Thymus (tissue), 11 donors: ENCODE measurements around the gene TCF7. TPM values are rescaled to one million over a fixed set of nuclear protein-coding genes. Genes with fewer than 3 reads are reported as not detected.

ENCODE experiments used
- DNase-seq, 9 donors: peaks; one replicate each; pipeline ENCODE4 v3.0.0-alpha.2; 2013; ENCODE audit warnings: low spot score in 9 of 9, low read depth in 6 of 9, missing footprints in 1 of 9
- H3K27ac ChIP-seq, 2 donors: one replicate each; pipeline ENCODE4 v1.5.1; 2013; ENCODE audit warnings: control low read depth in 1 of 2, low read depth in 1 of 2, low read length in 1 of 2, mild to moderate bottlenecking in 1 of 2, moderate library complexity in 1 of 2
- H3K27me3 ChIP-seq, 2 donors: one replicate each; pipeline ENCODE4 v1.5.1; 2013; ENCODE audit warnings: low read length in 1 of 2; ENCODE audit not compliant: control insufficient read depth in 2 of 2, insufficient read depth in 1 of 2
- H3K36me3 ChIP-seq, 2 donors: one replicate each; pipeline ENCODE4 v1.5.1; 2013; ENCODE audit warnings: low read length in 1 of 2, mild to moderate bottlenecking in 1 of 2, moderate library complexity in 1 of 2; ENCODE audit not compliant: control insufficient read depth in 2 of 2, insufficient read depth in 2 of 2
- H3K4me1 ChIP-seq, 2 donors: one replicate each; pipeline ENCODE4 v1.5.1; 2013; ENCODE audit warnings: low read length in 2 of 2; ENCODE audit not compliant: control insufficient read depth in 2 of 2, insufficient read depth in 2 of 2
- H3K4me3 ChIP-seq, 2 donors: one replicate each; pipeline ENCODE4 v1.5.1; 2013; ENCODE audit warnings: low read length in 2 of 2, control low read depth in 1 of 2, mild to moderate bottlenecking in 1 of 2
- H3K9me3 ChIP-seq, 2 donors: one replicate each; pipeline ENCODE4 v1.5.1; 2013; ENCODE audit warnings: low read length in 1 of 2, mild to moderate bottlenecking in 1 of 2; ENCODE audit not compliant: control insufficient read depth in 2 of 2, insufficient read depth in 1 of 2
- WGBS: extraction: QIAGEN DNeasy Blood & Tissue Kit; methylation state at CpG from one replicate; pipeline ENCODE4 v1.1.7; 2013; 5-methylcytosine and 5-hydroxymethylcytosine counted together
- polyA plus RNA-seq: library from polyadenylated mRNA; stranded (reverse); fragments of 200-250 nt; gene quantifications from one replicate; pipeline ENCODE4 v1.2.3, GENCODE V29; 2013
- total RNA-seq: library from RNA; stranded (reverse); fragments of 120-200 nt; gene quantifications from one replicate; pipeline ENCODE4 v1.2.4, GENCODE V29; 2013
- donor health status: healthy.

Gene TCF7
- total and polyA plus RNA-seq, 2 donors = 247 to 265 TPM

DNA sequence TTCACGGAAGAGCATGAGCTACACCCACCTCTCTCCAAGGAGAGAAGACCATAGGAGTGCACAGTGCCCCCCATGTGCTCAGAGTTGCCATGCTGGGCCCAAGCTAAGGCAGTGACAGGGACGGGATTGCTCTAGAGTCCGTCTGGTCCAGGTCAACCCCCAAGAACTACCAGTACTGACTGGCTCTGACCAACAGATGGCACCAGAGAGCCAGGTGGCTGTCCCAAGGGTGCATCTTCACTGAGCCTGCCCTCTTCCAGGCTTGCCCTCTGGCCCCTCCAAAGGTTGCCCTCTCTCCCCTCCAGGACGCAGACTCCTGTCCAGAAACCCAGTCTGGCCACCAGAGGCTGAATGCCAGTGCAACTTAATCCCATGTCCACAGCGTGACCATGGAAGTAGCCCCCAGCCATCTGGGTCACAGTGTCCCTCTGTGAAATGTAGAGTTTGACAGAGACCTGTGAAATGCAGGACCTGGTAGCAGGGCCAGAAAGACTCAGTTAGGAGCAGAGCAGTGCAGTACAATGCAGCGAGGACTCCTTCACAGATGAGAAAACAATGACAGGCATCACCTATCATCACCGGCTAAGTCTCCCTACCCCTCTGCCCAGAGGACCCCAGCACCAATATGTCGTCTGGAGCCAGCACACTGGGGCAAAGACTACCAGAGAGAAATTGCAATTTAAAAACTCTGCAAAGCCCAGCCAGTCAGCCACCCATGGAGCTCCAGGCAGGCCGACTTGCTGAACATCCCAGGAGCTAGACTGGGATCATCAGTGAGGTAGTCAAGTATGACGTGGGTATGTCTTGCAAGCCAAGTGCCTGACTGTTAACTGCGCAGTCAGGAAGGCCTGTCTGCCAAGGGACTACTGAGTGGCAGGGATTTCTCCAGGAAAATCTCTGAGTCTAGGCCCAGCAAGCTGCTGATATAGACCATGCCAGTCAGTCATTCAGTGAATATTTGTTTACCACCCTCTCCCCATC is 70.0 kb downstream of the TCF7 start:
- Histone ChIP-seq H3K27me3 (no peaks in the 10 kb centered on the region), H3K27ac (no peak overlapping the region), H3K4me1 (no peaks in the 10 kb centered on the region), H3K36me3 (no peaks in the 10 kb centered on the region), H3K4me3 (no peak overlapping the region), H3K9me3 (no peaks in the 10 kb centered on the region)
- peak in 7 of 9 donors; percentile 48 to 83 (median 67) for DNase-seq
- 73% methylated on average over 11 of the region's 11 CpGs for WGBS

DNA sequence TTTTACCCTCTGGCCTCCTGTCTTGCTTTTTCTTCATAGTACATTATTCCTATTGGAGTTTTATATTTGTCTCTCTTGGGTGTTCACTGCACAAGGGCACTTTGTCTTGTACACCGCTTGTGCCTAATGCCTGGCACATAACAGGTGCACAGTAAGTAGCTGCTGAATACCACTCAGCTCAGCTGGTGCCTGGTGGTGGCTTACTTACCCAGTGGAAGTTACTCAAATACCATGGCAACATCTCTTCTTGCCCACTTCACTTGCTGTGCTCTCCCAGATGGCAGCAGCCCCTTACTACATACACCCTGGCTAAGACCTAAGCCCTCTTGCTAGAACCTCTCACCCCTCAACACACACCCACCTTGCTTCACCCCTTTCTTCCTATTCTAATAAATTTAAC is 73.6 kb downstream of the TCF7 start:
- Histone ChIP-seq H3K9me3 (no peaks in the 10 kb centered on the region), H3K4me3 (no peak overlapping the region), H3K27ac (no peak overlapping the region), H3K36me3 (no peaks in the 10 kb centered on the region), H3K27me3 (no peaks in the 10 kb centered on the region), H3K4me1 (no peaks in the 10 kb centered on the region)
- WGBS = 87% methylated on average over 1 of the region's 1 CpG
- peak in 4 of 9 donors; percentile 10 to 53 (median 18) for DNase-seq

DNA sequence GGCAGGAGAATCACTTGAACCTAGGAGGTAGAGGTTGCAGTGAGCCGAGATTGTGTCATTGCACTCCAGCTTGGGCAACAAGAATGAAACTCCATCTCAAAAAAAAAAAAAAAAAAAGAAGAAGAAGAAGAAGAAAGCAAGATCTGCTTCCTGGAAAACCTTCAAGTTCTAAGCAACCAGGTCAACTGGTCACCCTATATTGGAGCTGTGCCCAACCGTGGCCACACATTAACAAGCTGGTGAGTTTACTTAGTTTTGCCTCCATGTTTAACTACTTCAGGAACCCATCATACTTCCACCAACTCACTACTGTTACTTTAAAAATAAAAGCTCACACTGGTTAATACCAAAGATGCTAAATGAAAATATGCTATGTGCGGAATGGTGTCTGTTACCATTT is 74.5 kb downstream of the TCF7 start:
- Histone ChIP-seq H3K27ac (no peak overlapping the region), H3K4me1 (no peaks in the 10 kb centered on the region), H3K4me3 (no peak overlapping the region), H3K9me3 (no peaks in the 10 kb centered on the region), H3K36me3 (peaks cover 0 to 4% of the 10 kb centered on the region in 2 donors), H3K27me3 (no peaks in the 10 kb centered on the region)
- WGBS = 97% methylated on average over 3 of the region's 3 CpGs
- DNase-seq = no peak

DNA sequence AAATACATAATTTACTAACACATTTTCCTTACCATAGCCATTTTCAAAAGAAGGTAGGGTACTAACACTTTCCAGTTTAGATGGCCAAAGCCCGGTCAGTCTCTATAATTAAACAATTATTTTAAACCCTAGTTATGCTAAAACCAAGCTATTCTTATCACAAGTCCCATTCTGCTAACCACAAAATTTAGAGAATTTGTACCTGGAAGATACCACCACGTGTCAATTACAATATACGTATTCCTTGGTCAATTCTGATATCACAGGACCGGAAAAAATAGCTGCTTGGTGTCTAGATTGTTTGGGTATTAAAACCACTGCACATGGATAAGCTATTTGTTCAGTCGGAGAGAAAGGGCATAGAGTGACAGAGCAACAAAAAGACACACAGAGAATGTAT is 81.2 kb downstream of the TCF7 start:
- peaks cover 15 to 52% of the 10 kb centered on the region in 2 donors for H3K36me3 ChIP-seq

More for the DNA sequence above, 81.2 kb downstream of the TCF7 start:
- Histone ChIP-seq H3K27me3 (no peaks in the 10 kb centered on the region), H3K4me1 (no peaks in the 10 kb centered on the region), H3K4me3 (no peak overlapping the region), H3K9me3 (no peaks in the 10 kb centered on the region), H3K27ac (no peak overlapping the region)
- 79% methylated on average over 5 of the region's 5 CpGs for WGBS
- DNase-seq = no peak

Other genes with a start within 250 kb of the TCF7 start
- gene C5orf15, start 146.1 kb upstream of the TCF7 start, total RNA-seq = 39.1 TPM
- 50.8 TPM for gene C5orf15, start 146.1 kb upstream of the TCF7 start, polyA plus RNA-seq
- 166 TPM for gene VDAC1, start 109.7 kb upstream of the TCF7 start, total RNA-seq
- 101 TPM for gene VDAC1, start 109.7 kb upstream of the TCF7 start, polyA plus RNA-seq
- gene SKP1, start 62.3 kb downstream of the TCF7 start, total RNA-seq = 332 TPM
- 387 TPM for gene SKP1, start 62.3 kb downstream of the TCF7 start, polyA plus RNA-seq
- gene PPP2CA, start 111.4 kb downstream of the TCF7 start, total RNA-seq = 88.6 TPM
- gene PPP2CA, start 111.4 kb downstream of the TCF7 start, polyA plus RNA-seq = 62.9 TPM